Gastrocnemius medialis (tissue), 4 donors: ENCODE data around the gene NRAS. TPM values are rescaled to one million over a fixed set of nuclear protein-coding genes. Genes with fewer than 3 reads are reported as not detected.
A peak's percentile ranks its signal among the peaks of the same experiment; 100 is the strongest.

ENCODE experiments used
- ATAC-seq, 2 donors: fragments of 150-250 bp; one replicate each; pipeline ENCODE4 v1.9.1; 2016
- DNase-seq, 2 donors: peaks; one replicate each; pipeline ENCODE4 v3.0.0-alpha.2; 2019
- H3K27ac ChIP-seq, 4 donors: fragments of 200-600 bp; sonication (generic); 1 replicate in 1 of 4; 2 replicates in 3 of 4; pipeline ENCODE4 v1.5.1; 2016 to 2018; ENCODE audit warnings: mild to moderate bottlenecking in 2 of 4, moderate library complexity in 1 of 4
- H3K27me3 ChIP-seq, 3 donors: fragments of 200-600 bp; sonication (generic) in 2 of 3; 1 replicate in 1 of 3; 2 replicates in 2 of 3; pipeline versions ENCODE4 v1.5.1 to v1.6.0; 2016 to 2019; ENCODE audit warnings: mild to moderate bottlenecking in 1 of 3, moderate library complexity in 1 of 3
- H3K36me3 ChIP-seq, 2 donors: fragments of 200-600 bp; sonication (generic) in 1 of 2; one replicate each; pipeline ENCODE4 v1.5.1; 2017 to 2018
- H3K4me1 ChIP-seq, 2 donors: fragments of 200-600 bp; sonication (generic) in 1 of 2; one replicate each; pipeline ENCODE4 v1.5.1; 2016 to 2017; ENCODE audit warnings: mild to moderate bottlenecking in 2 of 2
- H3K4me3 ChIP-seq, 4 donors: fragments of 200-600 bp; sonication (generic) in 3 of 4; 1 replicate in 1 of 4; 2 replicates in 3 of 4; pipeline ENCODE4 v1.5.1; 2016 to 2019; ENCODE audit warnings: mild to moderate bottlenecking in 2 of 4
- H3K9me3 ChIP-seq, 3 donors: fragments of 200-600 bp; sonication (generic) in 2 of 3; 1 replicate in 1 of 3; 2 replicates in 2 of 3; pipeline ENCODE4 v1.5.1; 2016 to 2019
- POLR2A ChIP-seq, 2 donors: fragments of 450-650 bp; IDR thresholded peaks; one replicate each; pipeline ENCODE4 v1.6.1; 2017; ENCODE audit warnings: antibody characterized with exemption in 2 of 2, mild to moderate bottlenecking in 2 of 2, moderate library complexity in 2 of 2
- in situ Hi-C, 4 donors: fragments of 200-750 bp; cut with MboI; loops; one replicate each; pipeline versions ENCODE4 v1.15.0 to v1.8.0; 2017; ENCODE audit warnings: low sequenced_read_pairs in 4 of 4
- intact Hi-C: fragments of 100-400 bp; cut with DNase I; formaldehyde crosslinking; loops from one replicate; pipeline ENCODE4 v1.15.1; 2023; ENCODE audit warnings: low total_unique reads
- total RNA-seq, 4 donors: library from RNA; depleted of rRNA; stranded (reverse); fragments of >200 nt; gene quantifications; one replicate each; pipeline versions ENCODE4 v1.1.0 to v1.2.3, GENCODE V29; 2016
- TF ChIP-seq, protein P1 (sequence below), 5 experiments: fragments of 450-650 bp in 3 of 5; fragments of 200-600 bp in 2 of 5; sonication (generic) in 2 of 5; IDR thresholded peaks in 4 of 5; conservative IDR thresholded peaks in 1 of 5; 1 replicate in 4 of 5; 2 replicates in 1 of 5; pipeline ENCODE4 v1.5.1; 2016 to 2019; ENCODE audit warnings: antibody characterized with exemption in 5 of 5, mild to moderate bottlenecking in 3 of 5, moderate library complexity in 3 of 5

NRAS gene
- total RNA-seq, 4 donors from 2014 or later = 3.9 to 10.8 (median 6.6) TPM

DNA sequence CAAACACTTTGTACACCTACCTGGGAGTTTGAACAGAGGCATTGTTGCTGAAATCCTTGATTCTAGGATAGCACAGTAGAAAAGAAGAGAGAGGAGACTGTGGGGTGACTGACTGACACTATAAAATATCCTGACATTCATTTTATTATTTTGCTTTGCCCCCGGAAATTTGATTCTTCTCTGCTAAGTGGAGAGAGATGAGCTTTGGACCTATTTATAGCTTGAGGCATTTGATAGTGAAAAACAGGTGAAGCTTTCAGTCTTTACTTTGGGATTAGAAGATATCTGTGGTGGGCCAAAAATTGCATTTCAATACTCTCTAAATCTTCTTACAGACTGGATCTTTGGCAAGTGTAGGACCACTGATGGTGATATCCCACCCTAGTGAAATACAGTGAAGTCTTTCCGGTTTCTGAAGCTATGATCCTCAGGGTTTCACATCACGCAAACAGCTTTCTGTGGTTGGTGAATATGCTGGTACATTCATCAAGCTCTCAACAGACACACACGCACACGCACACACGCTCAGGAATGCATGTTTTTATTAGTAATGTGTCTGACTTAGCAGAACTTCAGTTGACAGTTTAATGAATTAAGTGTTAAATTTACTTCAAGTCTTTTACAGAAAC lies 21.0 kb downstream of the NRAS start, which contains the start of gene AMPD1:
AMPD1 (minus strand) TSS at position 117 of the 629 bp plus-strand sequence; CDS start at position 42, 75 bp downstream.
- ATAC-seq (peak; percentile 53 to 74), DNase-seq (no peak)
- Histone ChIP-seq H3K4me3 (peak within 1 kb of the TSS; percentile 24 to 60 (median 42)), H3K27ac (peak within 1 kb of the TSS; percentile 88 to 98 (median 91)), H3K9me3 (no peaks in the 10 kb centered on the region), H3K4me1 (peaks cover 24 to 28% of the 10 kb centered on the region in 2 donors), H3K27me3 (no peaks in the 10 kb centered on the region), H3K36me3 (no peaks in the 10 kb centered on the region)
- TF ChIP-seq, protein P1, sequence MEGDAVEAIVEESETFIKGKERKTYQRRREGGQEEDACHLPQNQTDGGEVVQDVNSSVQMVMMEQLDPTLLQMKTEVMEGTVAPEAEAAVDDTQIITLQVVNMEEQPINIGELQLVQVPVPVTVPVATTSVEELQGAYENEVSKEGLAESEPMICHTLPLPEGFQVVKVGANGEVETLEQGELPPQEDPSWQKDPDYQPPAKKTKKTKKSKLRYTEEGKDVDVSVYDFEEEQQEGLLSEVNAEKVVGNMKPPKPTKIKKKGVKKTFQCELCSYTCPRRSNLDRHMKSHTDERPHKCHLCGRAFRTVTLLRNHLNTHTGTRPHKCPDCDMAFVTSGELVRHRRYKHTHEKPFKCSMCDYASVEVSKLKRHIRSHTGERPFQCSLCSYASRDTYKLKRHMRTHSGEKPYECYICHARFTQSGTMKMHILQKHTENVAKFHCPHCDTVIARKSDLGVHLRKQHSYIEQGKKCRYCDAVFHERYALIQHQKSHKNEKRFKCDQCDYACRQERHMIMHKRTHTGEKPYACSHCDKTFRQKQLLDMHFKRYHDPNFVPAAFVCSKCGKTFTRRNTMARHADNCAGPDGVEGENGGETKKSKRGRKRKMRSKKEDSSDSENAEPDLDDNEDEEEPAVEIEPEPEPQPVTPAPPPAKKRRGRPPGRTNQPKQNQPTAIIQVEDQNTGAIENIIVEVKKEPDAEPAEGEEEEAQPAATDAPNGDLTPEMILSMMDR (IDR thresholded peaks at IDR 0.05 in 4 of 5, conservative IDR thresholded peaks at IDR 0.05 in 1 of 5) = no peak
- TF ChIP-seq POLR2A (IDR thresholded peaks at IDR 0.05) = peak in 1 of 2 donors; percentile 73
- intact Hi-C loops (loop anchor here (10.0 kb wide), 1 partner anchor 1679 kb away; the partner anchor contains the start of gene ATP1A1), in situ Hi-C loops (loop anchor here in 1 of 4 donors (10.0 kb wide), 1 partner anchor 49 kb away; no protein-coding TSS in a partner anchor)

- ATAC-seq = peak; percentile 47 to 53
- peak in 1 of 2 donors; percentile 26 for TF ChIP-seq POLR2A (IDR thresholded peaks at IDR 0.05)
- TF ChIP-seq, protein P1 (IDR thresholded peaks at IDR 0.05 in 4 of 5, conservative IDR thresholded peaks at IDR 0.05 in 1 of 5) = no peak
- Histone ChIP-seq H3K27ac (peak overlapping the region; percentile 88 to 98 (median 91)), H3K36me3 (no peaks in the 10 kb centered on the region), H3K4me1 (peaks cover 26 to 31% of the 10 kb centered on the region in 2 donors), H3K4me3 (peak overlapping the region; percentile 24 to 60 (median 42)), H3K9me3 (no peaks in the 10 kb centered on the region), H3K27me3 (no peaks in the 10 kb centered on the region)
- in situ Hi-C loops = loop anchor here in 1 of 4 donors (10.0 kb wide), 1 partner anchor 50 kb away; no protein-coding TSS in a partner anchor
- intact Hi-C loops = loop anchor here (10.0 kb wide), 1 partner anchor 1680 kb away; the partner anchor contains the start of gene ATP1A1
- DNase-seq = no peak
Measured at GRCh38 chr1:114694540-114695310, 21.8 kb downstream of the NRAS start.

- no peak for DNase-seq
- Histone ChIP-seq H3K4me3 (peak overlapping the region; percentile 24 to 60 (median 42)), H3K9me3 (no peaks in the 10 kb centered on the region), H3K27ac (peak overlapping the region; percentile 88 to 98 (median 91)), H3K36me3 (peaks cover 0 to 2% of the 10 kb centered on the region in 2 donors), H3K27me3 (no peaks in the 10 kb centered on the region), H3K4me1 (peaks cover 41 to 43% of the 10 kb centered on the region in 2 donors)
- ATAC-seq = no peak
- intact Hi-C loops (loop anchor here (10.0 kb wide), 1 partner anchor 1682 kb away; the partner anchor contains the start of gene ATP1A1), in situ Hi-C loops (loop anchor here in 1 of 4 donors (10.0 kb wide), 1 partner anchor 52 kb away; no protein-coding TSS in a partner anchor)
- TF ChIP-seq POLR2A (IDR thresholded peaks at IDR 0.05) = no peak
- TF ChIP-seq, protein P1 (IDR thresholded peaks at IDR 0.05 in 4 of 5, conservative IDR thresholded peaks at IDR 0.05 in 1 of 5) = no peak
Measured at GRCh38 chr1:114692947-114693346, 23.6 kb downstream of the NRAS start.

GRCh38 chr1:114691061-114691460 lies 25.5 kb downstream of the NRAS start:
- H3K36me3 ChIP-seq = peaks cover 0 to 16% of the 10 kb centered on the region in 2 donors
- DNase-seq (peak in 1 of 2 donors; percentile 43), ATAC-seq (peak; percentile 22 to 24)
- in situ Hi-C loops (loop anchor here in 1 of 4 donors (10.0 kb wide), 1 partner anchor 54 kb away; no protein-coding TSS in a partner anchor), intact Hi-C loops (loop anchor here (10.0 kb wide), 1 partner anchor 1684 kb away; the partner anchor contains the start of gene ATP1A1)
- H3K4me3 ChIP-seq = no peak overlapping the region
- H3K4me1 ChIP-seq = peaks cover 57 to 61% of the 10 kb centered on the region in 2 donors
- no peaks in the 10 kb centered on the region for H3K9me3 ChIP-seq
- peak overlapping the region; percentile 88 to 98 (median 91) for H3K27ac ChIP-seq
- H3K27me3 ChIP-seq = no peaks in the 10 kb centered on the region
- TF ChIP-seq POLR2A (IDR thresholded peaks at IDR 0.05) = no peak
- TF ChIP-seq, protein P1 (IDR thresholded peaks at IDR 0.05 in 4 of 5, conservative IDR thresholded peaks at IDR 0.05 in 1 of 5) = no peak
